GM18499 (cell line): ENCODE measurements around the gene GTF3C1.
"Not testable (repeated sequence)": the region's sequence is repeated elsewhere in the genome, so short reads cannot be mapped to it uniquely, and the experiment has no call there.

Experiments used
- ATAC-seq: cut with Tn5 transposase; IDR thresholded peaks from one replicate; pipeline ENCODE4 v1.9.1; 2021; ENCODE audit warnings: moderate number of reproducible peaks; ENCODE audit not compliant: insufficient read depth, unreplicated experiment

GTF3C1 gene

DNA sequence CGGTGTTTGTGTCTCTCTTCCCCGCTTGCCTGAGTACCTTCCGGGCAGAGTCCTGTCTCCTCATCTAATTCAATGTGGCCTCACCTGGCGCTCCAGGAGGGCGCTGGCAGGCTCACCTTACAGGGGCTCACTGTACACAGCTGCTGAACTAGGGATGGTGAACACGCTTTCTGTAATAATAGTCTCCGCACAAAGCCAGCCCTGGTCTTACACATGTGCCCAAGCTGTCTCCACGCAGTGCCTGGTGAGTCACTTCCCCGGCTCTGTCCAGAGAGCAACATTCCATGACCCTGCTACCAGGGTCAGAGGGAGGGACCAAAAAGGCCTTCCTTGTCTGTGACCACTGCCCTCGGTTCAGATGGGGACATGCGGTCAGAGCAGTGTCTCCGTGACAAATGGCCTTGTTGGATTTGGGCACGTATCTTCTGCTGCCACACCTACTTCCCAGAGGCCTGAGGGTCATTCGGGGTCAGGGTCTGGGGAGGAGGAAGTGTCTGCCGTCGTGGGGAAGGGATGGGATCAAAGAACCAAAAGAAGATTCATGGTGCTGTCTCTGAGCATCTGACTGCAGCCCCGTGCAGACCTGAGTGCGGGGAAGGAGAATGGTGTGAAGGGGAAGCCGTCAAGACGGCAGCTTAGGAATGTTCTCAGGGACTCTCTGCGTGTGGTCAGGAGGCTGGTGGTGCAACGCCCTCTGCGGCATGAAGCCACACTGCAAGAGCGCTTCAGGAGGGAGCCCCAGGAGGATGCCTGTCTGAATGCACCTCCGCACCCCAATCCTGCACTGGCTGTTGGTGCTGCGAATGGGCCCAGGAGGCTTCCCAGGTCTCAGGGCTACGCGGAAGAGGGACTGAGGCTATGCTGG, 78.9 kb downstream of the GTF3C1 start:
- no peak for ATAC-seq

DNA sequence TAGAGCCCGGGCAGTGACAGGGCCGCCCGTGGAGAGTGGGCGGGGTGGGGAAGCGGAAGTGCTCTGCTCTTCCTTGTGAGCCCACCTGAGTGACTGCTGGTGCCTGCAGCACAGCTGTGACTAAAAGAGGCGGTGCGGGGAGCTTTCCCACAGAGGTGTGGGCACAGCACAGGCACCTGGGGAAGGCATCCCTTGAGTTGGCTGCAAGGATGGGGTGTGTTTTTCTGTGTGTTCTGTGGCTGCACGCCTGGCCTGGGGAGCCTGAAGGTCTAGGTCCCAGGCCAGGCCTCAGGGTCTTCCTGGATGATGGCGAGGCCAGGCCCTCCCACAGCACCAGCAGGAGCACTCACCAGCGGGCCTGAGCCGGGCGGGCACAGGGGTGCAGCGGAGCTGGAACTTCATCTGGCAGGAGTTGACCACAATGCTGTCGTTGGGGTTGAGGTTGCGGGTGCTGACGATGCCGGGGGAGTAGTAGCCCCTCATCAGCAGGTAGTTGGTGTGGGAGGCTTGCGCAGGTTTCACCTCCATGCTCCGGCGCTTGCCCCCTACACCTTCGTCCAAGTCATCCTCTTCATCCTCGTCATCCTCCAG, 80.7 kb downstream of the GTF3C1 start:
- no peak for ATAC-seq

DNA sequence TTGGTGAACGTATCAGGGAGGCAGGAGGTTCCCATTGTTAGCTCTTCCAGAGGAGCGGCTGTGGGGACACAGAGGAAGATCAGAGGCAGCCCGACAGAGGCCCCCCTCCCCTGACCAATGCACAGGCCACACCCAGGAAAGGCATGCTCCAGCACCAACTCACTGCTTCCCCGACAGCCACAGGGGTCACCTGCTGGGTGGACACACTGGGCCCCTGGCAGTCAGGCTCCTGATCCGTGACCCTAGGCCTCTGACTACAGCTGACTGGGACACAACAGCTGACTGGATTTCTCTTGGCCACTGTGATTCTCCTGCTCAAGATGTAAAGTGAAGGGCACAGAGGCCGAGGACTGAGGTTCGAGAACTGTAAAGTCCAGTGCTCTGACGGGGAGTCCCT, 84.2 kb downstream of the GTF3C1 start:
- ATAC-seq, result no peak

DNA sequence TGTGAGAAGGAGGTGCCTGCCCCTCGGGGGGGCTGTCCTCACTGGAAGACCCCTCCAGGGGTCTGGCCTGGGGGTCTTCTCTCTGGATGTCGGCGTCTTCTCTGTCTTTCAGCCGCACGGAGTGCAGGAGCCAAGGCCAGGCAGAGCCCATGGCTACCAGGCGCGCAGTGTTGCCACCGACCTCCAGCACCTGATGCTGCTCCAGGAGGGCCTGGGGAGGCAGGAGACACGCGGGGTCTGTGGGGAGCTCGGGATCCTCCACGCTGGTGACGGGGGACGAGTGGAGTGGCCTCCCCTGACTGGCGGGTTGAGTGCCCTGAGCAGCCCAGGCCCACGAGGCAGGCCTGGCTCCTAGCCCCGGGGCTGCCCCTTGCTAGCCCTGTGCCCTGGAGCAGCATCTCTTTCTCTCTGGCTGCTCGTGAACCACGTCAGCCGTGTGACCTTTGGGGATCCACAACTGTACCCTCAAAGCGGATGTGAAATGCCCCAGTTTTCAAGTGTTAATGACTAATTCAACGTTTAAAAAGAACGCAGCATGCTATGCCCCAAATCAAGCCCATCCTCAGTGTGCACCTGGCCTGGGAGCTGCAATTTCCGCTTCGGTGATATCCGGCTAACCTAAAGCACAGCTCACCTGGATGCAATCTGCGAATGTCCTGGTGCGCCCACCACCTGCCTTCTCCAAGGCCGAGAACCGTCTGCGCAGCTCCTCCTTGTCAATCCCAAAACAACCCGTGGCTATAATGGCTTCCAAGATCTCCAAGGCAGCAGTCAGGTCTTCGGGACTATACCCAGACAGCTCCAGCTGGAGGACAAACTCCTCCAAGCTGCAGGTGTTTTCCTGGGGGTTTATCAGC, 84.9 kb downstream of the GTF3C1 start:
- ATAC-seq, result no peak

DNA sequence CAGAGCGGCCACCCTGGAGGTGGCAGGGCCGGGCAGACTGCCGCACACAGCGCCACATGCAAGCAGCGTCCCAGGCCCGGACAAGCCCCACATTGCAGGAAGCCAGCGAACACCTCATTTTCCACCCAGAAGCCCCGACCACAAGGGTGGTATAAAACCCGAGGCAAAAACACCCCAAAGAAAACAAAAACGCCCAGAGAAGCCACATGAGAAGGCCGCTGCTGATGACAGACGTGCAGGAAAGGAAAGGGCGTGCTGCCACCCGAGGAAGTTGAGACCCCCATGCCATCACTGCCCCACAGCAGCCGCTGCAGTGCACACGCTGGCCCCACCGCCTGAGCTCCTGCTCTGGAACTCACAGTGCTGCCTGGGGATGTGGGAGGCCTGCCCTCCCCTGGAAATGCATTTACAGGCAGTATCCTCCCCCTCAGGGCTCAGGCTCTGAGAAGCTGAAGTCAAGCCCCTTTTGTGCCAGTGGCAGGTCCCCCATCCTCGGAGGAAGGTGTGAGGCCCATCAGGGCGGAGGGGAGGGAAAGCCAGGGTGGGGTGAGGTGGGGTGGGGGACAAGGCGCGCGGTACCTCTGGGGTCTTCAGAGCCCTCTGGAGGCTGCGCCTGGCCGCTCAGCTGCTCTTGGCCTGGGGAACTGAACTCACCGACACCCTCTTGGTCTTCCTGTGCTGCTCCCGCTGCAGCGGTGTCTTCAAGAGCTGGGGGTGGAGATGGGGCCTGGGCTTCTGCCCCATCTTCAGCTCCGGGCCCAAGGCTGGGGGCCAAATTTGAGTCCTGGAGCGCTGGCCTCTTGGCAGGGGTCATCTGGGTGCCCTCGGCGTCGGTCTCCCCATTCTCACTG, 85.7 kb downstream of the GTF3C1 start:
- no peak for ATAC-seq

DNA sequence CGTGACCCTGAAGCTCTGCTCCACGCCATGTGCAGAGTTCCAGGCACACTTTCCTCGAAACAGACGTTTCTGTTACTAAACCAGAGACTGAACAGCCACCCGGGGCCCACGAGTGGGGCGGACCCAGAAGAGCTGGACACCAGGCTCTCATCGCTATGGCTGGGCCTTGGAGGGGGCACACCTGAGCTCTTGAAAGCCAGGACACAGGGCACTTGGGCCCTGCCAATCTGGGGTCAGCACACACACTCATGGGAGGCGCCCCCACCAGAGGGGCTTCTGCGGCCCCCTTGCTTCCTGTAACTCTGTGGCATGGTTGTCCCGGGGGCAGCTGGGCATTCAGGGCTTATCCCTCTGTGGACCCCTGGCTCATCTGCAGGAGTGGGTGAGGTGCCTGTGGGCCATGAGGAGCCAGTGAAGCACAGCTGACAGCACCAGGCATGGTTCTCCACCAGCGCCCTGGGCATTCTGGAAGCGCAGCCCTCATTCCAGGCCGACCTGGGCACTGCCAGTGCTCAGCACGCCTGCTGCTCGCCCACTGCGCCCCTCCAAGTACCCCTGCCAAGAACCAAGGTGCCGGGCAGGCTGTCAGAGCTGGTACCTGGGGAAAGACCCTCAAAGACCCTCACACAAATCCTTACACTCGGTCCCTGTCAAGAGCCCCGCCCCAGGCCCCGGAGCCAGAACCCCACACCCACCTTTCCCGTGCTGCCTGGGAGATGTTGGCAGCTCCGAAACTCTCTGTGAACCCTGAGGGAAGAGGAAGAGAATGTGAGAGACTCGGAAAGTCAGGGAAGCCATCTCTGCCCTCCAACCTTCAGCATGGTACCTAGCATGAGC, 86.6 kb downstream of the GTF3C1 start:
- ATAC-seq, result no peak

DNA sequence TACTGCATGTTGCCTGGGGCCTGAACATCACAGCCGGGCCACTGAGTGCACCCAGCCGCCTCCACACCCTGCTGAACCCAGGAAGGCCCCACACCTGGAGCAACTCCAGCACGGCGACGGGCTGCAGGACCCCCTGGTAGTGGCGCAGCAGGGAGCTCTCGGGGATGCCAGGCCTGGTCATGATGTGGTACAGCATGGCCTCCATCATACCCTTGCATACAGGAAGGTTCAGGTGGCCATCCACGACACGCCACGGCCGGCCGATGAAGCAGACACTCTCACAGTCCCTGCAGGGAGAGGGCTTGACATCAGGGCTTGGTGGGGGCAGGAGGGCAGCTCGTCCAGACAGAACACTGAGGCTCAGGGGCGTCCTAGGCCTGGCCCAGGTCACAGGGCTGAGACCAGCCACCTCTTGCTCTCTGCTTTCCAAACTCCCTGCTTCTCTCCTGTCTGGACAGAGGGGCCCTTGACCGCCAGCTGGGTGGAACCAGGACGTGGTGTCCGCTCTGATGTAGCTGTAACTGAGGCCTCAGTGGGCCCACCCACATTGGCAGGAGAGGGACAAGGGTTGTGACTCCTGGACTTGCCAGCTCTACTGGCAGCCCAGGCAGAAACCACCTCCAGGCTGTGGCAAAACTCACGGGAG, 87.4 kb downstream of the GTF3C1 start:
- ATAC-seq, result no peak

DNA sequence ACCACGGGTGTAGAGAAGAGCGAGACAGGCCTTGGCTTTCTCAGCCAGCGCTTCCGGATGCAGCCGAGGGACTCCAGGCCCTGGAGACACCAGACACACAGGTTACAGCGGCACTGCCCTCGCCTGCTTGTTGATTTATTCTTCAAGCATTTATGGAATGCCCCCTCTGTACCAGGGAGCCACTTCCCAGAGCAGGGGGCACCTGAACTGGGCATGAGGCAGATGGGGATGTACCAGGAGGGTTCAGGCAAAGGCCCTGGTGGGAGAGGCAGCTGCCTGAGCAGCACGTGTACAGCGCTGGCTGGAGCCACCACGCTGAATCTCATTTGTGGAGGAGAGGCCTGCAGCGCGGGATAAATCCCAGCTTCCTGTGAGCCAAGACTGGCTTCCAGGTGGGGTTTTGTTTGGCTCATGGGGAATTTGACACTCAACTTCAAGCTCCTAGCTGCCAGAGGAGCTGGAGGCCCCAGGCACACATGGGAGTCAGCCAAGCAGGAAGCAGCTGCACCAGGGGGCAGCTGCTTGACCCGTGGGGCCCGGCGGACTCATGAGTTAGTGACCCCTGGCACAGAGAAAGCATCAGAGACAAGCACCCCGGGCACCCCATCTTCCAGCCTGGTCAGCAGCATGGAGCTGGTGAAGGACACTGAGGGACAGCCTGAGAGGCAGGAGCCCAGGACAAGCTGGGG, 88.1 kb downstream of the GTF3C1 start:
- no peak for ATAC-seq

DNA sequence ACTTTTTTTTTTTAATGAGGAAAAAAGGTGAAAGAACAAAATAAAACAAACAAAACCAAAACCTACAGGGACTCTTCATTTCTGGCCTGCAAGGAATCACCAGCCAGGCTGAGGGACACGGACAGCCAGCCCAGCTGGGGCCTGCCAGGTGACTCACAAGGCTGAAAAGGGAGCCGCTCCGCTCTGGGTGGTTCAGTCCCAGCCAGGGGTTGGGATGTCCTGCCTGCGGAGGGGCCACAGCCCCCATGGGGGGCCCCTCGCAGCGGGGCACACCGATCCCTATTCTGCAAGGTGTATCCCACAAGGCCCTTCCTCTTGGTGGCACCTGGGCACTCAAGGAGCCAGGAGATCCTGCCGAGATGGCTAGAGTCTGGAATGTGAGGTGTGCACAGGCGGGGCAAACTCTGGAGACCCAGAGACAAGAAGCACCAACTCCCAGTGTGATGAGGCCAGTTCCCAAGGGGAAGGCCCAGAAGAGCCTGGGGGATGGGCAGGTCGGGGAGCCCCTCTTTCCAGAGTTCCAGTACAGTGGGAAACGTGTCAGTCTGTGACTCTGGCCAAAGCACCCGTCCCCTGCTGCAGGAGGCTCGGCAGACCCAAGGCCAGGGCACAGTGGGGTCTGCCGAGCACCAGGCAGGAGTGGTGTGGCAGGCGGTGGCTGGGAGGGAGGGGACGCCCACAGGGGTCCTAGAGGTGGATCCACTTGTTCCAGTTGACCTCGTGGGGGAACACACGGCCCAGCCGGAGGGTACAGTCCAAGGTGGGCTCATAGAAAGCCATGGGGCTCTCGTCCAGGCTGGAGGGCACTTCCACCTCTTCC, 88.8 kb downstream of the GTF3C1 start:
- ATAC-seq, result no peak

DNA sequence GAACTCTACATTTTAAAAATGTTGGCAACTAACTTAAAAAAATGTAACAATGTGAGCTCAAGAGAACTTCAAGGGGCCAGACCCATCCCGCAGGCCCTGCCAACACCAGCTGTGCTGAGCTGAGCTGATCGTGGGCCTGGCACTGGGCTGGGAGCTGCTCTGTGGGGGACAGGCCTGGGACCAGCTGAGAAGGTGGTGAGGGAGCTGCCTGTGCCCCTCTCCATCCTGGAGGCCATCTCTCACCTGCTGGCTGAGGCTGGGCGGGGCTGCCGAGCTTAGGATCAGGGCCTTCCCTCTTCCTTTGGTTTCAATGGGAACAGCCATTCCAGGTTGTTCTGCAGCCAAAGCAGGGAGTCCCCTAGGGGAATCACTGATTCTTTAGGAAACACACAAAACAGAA, 89.5 kb downstream of the GTF3C1 start:
- ATAC-seq, result no peak

DNA sequence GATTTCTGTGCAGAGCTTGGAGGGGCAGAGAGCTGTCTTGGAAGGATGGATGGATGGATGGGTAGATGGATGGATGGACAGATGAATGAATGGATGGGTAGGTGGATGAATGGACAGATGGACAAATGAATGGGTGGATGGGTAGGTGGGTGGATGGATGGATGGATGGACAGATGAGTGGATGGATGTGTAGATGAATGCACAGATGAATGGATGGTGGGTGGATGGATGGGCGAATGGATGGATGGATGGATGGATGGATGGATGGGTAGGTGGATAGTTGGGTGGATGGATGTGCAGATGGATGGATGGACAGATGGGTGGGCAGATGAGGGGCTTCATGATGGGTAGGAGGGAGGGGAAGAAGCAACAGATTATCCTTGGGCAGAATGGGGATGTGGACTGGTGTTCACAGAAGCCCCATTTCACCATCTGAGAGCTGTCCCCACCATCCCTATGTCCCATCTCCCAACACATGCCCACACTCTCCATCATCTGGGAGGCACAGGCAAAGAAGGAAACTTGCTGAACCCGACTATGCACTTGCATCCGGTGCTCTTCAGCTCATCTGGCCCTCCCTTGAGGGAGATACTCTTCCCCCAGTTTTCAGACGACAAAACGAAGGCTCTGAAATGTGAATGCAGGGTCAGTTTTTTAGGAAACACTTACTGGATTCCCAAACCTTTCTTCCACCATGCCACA, 90.6 kb downstream of the GTF3C1 start:
- no peak for ATAC-seq

DNA sequence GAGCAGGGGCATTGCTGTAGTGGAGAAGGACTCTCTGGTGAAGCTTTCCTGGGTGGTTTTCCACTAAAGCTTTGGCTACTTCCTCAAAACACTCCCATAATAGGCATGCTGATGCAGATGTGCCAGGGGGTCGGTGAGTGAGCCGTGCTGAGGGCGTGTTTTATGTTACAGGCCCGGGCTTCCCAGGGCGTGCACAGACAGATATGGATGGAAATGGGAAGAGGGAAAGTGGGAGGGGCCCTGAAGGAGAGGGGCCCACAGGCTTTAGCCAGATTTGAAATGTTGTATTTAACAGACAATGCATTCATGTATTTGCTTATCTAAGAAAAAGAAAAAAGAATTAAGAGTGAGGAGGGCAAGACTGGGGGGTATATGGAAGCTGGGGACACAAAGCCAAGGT, 91.5 kb downstream of the GTF3C1 start:
- no peak for ATAC-seq

DNA sequence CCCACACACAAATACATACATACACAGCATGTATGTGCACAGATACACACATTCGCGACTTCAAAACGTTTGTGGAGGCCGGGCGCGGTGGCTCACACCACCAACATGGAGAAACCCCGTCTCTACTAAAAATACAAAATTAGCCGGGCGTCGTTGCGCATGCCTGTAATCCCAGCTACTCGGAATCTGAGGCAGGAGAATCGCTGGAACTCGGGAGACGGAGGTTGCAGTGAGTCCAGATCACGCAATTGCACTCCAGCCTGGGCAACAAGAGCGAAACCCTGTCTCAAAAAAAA, 92.2 kb downstream of the GTF3C1 start:
- not testable (repeated sequence) for ATAC-seq

DNA sequence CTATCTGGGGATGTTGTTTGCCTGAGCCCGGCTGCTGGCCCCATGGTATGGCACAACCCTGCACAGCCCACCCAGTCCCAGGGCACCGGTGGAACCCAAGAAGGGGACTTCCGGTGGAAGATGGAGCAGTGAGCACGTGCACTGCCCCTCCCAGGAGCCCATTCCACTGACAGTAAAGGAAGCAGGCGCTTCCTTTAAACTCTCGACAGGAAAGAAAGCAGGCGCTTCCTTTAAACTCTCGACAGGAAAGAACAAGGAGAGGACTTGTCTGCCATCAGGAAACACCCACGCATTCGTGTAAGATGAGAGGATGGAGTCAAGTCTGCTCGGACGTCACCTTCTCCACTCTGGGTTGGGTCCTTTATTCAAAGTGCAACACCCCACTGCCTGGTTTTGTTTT, 94.0 kb downstream of the GTF3C1 start:
- no peak for ATAC-seq

DNA sequence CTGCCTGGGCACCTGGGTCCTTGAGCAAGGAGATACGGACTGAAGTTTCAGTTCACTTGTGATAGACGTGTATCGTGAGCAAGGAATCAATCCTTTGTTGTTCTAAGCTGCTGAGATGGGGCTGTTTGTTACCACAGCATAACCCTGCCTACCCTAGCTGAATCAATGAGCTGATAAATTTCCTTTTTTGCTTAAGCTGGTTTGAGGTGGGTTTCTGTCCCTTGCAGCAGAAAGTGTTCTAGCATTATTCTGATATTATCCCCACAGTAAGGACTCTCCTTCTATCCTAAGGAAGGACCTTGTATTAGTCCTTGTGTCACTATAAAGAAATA, 96.3 kb downstream of the GTF3C1 start:
- ATAC-seq, result no peak

DNA sequence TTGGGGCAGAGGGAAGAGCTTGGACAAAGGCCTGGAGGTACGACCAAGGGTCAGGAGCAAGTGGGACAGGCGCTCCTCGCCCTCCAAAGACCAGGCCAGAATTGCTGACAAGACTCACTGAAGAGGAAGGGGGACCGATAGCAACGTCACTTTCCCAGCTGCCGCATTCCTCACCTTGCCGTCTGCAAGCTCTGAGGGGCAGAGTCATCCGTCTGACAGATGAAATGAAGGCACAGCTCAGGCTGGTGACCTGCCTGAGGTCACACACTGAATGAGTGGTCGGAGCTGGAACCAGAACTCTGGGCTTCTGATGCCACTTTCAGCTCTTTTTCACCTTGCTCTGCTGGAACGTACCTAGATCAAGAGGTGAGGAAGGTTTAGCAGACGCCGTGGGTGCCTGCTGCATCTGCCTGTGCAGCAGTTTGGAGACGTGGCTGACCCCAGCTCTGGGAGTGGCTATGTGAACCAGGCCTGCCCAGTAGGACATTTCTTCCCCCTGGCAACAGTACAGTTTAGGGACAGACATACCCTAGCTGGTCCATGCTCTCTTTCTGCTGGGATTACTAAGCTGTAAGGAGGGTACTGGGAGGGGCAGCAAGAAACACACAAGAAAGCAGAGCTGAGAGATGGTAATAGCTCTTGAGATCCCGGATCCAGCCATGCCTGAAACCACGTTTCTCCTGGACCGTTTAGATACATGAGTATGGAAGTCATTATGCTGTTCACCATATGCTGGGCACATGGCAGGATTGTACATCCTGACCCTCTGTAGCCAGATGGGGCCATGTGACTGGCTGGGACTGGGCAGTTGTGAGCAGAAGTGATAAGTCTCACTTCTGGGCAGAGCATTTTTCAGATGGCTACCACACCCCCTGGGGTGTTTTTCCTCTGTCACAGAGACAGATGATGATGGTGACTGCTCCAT, 96.9 kb downstream of the GTF3C1 start:
- ATAC-seq, result no peak
